ENCODE data around the gene HOXC6. TPM values are rescaled to one million over a fixed set of nuclear protein-coding genes. Genes with fewer than 3 reads are reported as not detected.

Gene HOXC6
- total RNA-seq, 2 donors from 2014 or later = not detected

- ATAC-seq = no peak
- no peak for DNase-seq
- intact Hi-C loops (cut with DNase I, micrococcal nuclease) = no loop called here
Observed at GRCh38 chr12:53999559-54000115, 28.6 kb upstream of the HOXC6 start.

- DNase-seq (no peak), ATAC-seq (no peak)
- intact Hi-C loops (cut with DNase I, micrococcal nuclease) = no loop called here
Observed at GRCh38 chr12:54000116-54001114, 27.8 kb upstream of the HOXC6 start, which contains the start of gene HOXC9. Gene HOXC9 (plus strand): TSS chr12:54000161. CDS start chr12:54000189, 28 bp downstream.

- DNase-seq (no peak), ATAC-seq (no peak)
- intact Hi-C loops (cut with DNase I, micrococcal nuclease) = no loop called here
Observed at GRCh38 chr12:54001283-54002187, 26.7 kb upstream of the HOXC6 start.

- ATAC-seq (no peak), DNase-seq (no peak)
- intact Hi-C loops (cut with DNase I, micrococcal nuclease) = no loop called here
Observed at GRCh38 chr12:54002278-54002914, 25.8 kb upstream of the HOXC6 start.

GRCh38 chr12:54002915-54003389 lies 25.3 kb upstream of the HOXC6 start:
- ATAC-seq (no peak), DNase-seq (no peak)
- intact Hi-C loops (cut with DNase I, micrococcal nuclease) = no loop called here

GRCh38 chr12:54003625-54004024 lies 24.6 kb upstream of the HOXC6 start:
- DNase-seq (no peak), ATAC-seq (no peak)

GRCh38 chr12:54004063-54004840 lies 24.0 kb upstream of the HOXC6 start:
- ATAC-seq (no peak), DNase-seq (no peak)
- intact Hi-C loops (cut with DNase I, micrococcal nuclease) = no loop called here

More at GRCh38 chr12:54003625-54004024, 24.6 kb upstream of the HOXC6 start:
- intact Hi-C loops (cut with DNase I, micrococcal nuclease) = no loop called here

GRCh38 chr12:54004841-54005530 lies 23.3 kb upstream of the HOXC6 start:
- intact Hi-C loops (cut with DNase I, micrococcal nuclease) = loop anchor here (5.0 kb wide), 2 partner anchors 187 to 192 kb away; no protein-coding TSS in a partner anchor
- DNase-seq (no peak), ATAC-seq (no peak)

GRCh38 chr12:54005531-54005852 lies 22.7 kb upstream of the HOXC6 start:
- intact Hi-C loops (cut with DNase I, micrococcal nuclease) = loop anchor here (5.0 kb wide), 2 partner anchors 187 to 192 kb away; no protein-coding TSS in a partner anchor
- ATAC-seq (no peak), DNase-seq (no peak)

- intact Hi-C loops (cut with DNase I, micrococcal nuclease) = loop anchor here (5.0 kb wide), 2 partner anchors 186 to 191 kb away; no protein-coding TSS in a partner anchor
- ATAC-seq (peak; percentile 87), DNase-seq (peak; percentile 60 to 90)
Observed at GRCh38 chr12:54005853-54006558, 22.2 kb upstream of the HOXC6 start.

- ATAC-seq (no peak), DNase-seq (no peak)
- intact Hi-C loops (cut with DNase I, micrococcal nuclease) = loop anchor here (5.0 kb wide), 2 partner anchors 186 to 191 kb away; no protein-coding TSS in a partner anchor
Observed at GRCh38 chr12:54006559-54007220, 21.6 kb upstream of the HOXC6 start.

- intact Hi-C loops (cut with DNase I, micrococcal nuclease) = loop anchor here (5.0 kb wide), 2 partner anchors 185 to 190 kb away; no protein-coding TSS in a partner anchor
- ATAC-seq (no peak), DNase-seq (no peak)
Observed at GRCh38 chr12:54007538-54008259, 20.5 kb upstream of the HOXC6 start.

GRCh38 chr12:54008260-54008552 lies 20.0 kb upstream of the HOXC6 start:
- no peak for DNase-seq
- no peak for ATAC-seq
- intact Hi-C loops (cut with DNase I, micrococcal nuclease) = loop anchor here (5.0 kb wide), 2 partner anchors 184 to 189 kb away; no protein-coding TSS in a partner anchor

GRCh38 chr12:54009171-54010052 lies 18.8 kb upstream of the HOXC6 start:
- DNase-seq (no peak), ATAC-seq (no peak)
- intact Hi-C loops (cut with DNase I, micrococcal nuclease) = loop anchor here (5.0 kb wide), 2 partner anchors 183 to 188 kb away; no protein-coding TSS in a partner anchor

Data from left colon (tissue), 2 donors.